Testis (tissue), 2 donors: Measurements from ENCODE around the gene NRP1.

Source experiments
- CTCF ChIP-seq, 3 experiments: fragments of 450-650 bp in 2 of 3; fragments of 200-600 bp in 1 of 3; sonication (generic) in 1 of 3; IDR thresholded peaks; one replicate each; pipeline ENCODE4 v1.5.1; 2016 to 2019; ENCODE audit warnings: antibody characterized with exemption in 3 of 3, mild to moderate bottlenecking in 2 of 3, moderate library complexity in 1 of 3
- POLR2A ChIP-seq: fragments of 450-650 bp; IDR thresholded peaks from one replicate; pipeline ENCODE4 v1.6.1; 2017; ENCODE audit warnings: antibody characterized with exemption, mild to moderate bottlenecking, moderate library complexity

GRCh38 chr10:33190406-33190805, 144.1 kb downstream of the NRP1 start:
- no peak for TF ChIP-seq CTCF (IDR thresholded peaks at IDR 0.05)
- TF ChIP-seq POLR2A, result no peak
